GM19240 (cell line): ENCODE results near the gene TBX2.

Experiments used
- DNase-seq: peaks from one replicate; pipeline ENCODE4 v3.0.0; 2011; ENCODE audit warnings: low spot score; ENCODE audit not compliant: insufficient read length

Gene TBX2

GRCh38 chr17:61387511-61388305, 11.9 kb upstream of the TBX2 start:
- DNase-seq: no peak

- DNase-seq: no peak
These were observed 10.9 kb upstream of the TBX2 start for GRCh38 chr17:61388561-61389356.

- no peak for DNase-seq
These were observed 9.8 kb upstream of the TBX2 start for GRCh38 chr17:61389670-61390478.

- DNase-seq: no peak
These were observed 9.2 kb upstream of the TBX2 start for GRCh38 chr17:61390479-61390791.

- no peak for DNase-seq
These were observed 7.9 kb upstream of the TBX2 start for GRCh38 chr17:61391595-61392291.

- no peak for DNase-seq
These were observed 7.0 kb upstream of the TBX2 start for GRCh38 chr17:61392679-61393078.

- DNase-seq: no peak
These were observed 6.1 kb upstream of the TBX2 start for GRCh38 chr17:61393550-61393903.

- DNase-seq: no peak
These were observed 5.6 kb upstream of the TBX2 start for GRCh38 chr17:61393904-61394629.

GRCh38 chr17:61394630-61395408, 4.8 kb upstream of the TBX2 start:
- no peak for DNase-seq

GRCh38 chr17:61395409-61395982, 4.1 kb upstream of the TBX2 start:
- no peak for DNase-seq

- no peak for DNase-seq
These were observed 3.6 kb upstream of the TBX2 start for GRCh38 chr17:61395983-61396585.

GRCh38 chr17:61396586-61397085, 3.0 kb upstream of the TBX2 start:
- DNase-seq: no peak

- DNase-seq: no peak
These were observed 2.4 kb upstream of the TBX2 start for GRCh38 chr17:61397086-61397842.

- DNase-seq: no peak
These were observed 917 bp upstream of the TBX2 start for GRCh38 chr17:61398721-61399130.

GRCh38 chr17:61400066-61400716, 548 bp downstream of the TBX2 start:
- no peak for DNase-seq

GRCh38 chr17:61400717-61401388, 1.2 kb downstream of the TBX2 start:
- no peak for DNase-seq

- DNase-seq: no peak
These were observed 1.9 kb downstream of the TBX2 start for GRCh38 chr17:61401389-61402072.
